ENCODE measurements around the gene NOL3.

The NOL3 gene

DNA sequence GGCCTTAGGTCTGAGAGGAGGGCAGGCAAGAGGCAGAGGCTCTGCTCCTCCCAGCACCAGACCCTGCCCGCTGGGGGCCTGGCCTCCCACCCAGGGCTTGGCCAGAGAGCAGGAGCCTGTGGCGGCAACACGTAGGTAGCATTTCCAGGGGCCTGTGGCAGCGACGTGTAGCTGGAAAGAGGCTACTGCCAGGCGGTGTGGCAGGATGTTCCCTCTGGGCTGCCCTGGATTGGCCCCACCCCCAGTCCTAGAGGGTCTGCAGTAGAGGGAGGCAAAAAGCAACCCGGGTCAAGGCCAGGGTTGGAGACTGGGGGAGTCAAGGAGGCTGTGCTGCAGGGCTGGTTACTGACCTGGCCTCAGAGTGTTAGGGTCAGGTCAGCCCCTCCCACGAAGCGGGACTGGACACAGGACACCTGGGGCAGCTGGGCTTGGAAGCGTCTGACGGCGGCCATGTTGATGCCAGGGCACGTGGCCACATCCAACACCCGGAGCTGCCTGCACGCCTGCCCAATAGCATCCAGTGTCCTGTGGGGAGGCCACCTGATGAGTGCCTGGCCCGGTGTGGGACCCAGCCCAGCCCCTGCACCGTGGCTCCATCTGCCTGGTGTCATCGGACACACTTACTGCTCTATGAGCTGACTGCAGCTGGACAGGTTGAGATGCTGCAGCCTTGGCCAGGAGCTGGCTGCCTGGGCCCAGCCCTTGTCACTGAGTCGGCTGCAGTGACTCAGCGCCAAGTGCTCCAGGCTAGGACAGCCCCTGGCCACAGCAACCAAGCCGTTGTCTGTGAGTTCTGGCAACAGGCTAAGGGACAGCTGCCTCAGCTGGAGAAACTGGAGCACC is 37.1 kb downstream of the NOL3 start:
- no peak for ATAC-seq

DNA sequence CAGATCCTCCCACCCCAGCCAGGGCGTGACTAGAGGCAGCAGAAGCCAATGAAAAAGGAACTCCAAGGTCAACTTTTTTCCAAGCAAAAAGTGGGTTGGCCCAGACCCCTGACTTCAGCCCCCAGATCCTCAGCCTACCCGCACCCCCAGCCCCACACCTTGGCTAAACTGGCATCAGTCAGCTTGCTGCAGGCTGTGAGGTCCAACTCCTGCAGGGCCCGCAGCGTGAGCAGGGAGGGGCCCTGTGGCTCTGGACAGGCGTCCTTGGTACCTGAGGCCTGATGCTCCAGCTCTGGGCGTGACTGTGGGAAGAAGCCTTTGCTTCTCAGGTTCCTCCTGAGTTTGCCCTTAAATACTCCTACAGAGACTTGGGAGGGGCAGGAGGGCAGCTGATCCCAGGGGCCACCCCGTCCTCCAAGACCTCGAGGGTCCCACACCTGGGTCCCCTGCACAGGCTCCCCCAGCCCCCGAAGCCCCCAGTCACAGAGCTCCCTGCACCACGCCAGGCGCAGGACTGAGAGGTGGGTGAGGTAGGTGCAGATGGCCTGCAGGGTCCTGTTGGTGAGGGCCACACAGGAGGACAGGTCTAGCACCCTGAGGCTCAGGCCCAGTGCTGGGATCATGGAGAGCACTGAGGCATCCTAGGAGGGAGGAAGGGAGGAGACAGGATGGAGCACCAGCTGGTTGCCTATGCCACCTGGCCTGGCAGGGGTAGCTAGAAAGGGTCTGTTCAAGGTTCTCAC is 38.0 kb downstream of the NOL3 start:
- no peak for ATAC-seq

DNA sequence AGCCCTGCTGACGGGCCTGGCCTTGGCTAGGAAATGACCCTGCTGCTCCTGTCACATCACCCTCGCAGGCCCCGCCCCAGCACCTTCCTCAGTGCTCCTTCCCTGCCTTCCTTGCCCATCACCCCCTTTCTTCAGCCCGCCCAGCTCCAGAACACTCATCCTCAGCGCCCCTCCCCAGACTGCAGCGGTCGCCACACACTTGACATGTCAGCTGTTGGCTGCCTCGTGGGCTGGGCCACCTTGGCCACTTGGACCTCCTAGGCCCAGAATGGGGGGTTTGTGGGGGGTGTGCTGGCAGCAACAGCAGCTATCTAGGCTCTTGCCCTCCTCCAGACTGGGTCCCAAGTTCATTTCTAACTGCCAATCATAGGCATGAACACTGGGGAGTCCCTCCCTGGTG is 39.2 kb downstream of the NOL3 start:
- no peak for ATAC-seq

DNA sequence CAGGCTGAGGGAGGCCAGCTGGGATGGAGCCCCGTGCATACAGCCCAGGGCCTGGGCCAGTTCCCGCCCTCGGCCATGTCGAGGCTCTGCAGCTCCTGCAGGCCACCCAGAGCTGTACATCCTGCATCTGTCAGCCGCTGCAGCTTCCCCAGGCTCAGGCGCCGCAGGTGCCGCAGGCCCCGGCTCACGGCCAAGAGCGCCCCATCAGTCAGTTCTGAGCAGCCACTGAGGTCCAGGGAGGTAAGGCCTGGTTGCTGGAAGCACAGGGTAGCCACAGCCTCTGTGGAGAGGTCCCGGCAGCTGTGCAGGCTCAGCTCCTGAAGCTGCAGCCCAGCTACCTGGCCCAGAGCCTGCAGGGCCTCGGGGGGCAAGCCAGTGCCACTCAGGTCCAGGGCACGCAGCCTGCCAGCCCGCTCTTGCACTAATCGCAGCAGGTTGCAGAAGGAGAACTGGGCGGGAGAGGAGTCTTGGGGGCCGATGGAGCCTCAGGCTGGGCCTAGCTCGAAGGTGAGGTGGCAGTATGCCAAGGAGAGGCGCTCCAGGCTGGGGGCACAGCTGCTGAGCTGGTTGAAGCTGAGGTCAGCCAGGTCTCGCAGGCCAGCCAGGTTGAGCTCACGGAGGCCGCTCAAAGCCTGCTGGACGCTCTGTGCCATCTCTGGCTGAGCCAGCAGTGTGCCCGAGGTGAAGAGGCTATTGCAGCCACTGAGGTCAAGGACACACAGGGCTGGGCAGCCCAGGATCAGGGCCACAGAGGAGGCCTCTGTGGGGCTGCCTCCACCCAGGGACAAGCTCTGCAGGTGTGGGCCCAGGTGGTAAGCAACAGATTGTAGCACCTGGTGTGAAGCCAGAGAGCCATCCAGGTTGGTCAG is 40.0 kb downstream of the NOL3 start:
- no peak for ATAC-seq

DNA sequence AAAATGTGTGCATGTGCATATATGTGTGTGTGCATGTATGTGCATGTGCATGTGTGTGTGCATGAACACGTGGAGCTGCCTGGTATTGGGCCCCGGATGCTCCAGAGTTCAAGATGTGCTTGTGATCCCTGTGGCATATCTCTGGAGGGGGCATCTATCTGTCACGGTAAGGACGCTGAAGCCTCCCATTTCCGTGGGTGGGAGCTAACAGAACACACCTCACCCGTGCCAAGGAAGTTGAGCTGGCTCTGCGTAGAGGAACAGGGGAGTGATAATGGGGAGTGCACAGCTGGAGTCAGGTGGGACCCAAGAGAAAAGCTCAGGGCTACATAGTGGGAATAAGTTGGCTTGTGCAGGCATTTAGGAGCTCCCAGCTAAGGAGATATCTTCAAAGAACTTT is 41.3 kb downstream of the NOL3 start:
- ATAC-seq = no peak

DNA sequence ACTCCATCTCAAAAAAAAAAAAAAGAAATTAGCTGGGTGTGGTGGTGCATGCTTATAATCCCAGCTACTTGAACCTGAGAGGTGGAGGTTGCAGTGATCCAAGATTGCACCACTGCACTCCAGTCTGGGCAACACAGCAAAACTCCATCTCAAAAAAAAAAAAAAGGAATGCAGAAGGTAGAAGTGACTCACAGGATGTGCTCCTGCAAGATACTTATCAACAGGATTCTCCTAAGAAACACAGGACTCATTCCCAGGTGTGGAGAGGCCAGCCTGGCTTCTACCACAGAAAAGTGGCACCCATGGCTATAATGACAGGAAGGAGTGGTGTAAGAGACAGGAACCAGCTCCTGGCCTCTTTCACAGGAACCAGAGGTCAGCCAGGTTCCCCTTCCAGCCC is 42.4 kb downstream of the NOL3 start:
- no peak for ATAC-seq

DNA sequence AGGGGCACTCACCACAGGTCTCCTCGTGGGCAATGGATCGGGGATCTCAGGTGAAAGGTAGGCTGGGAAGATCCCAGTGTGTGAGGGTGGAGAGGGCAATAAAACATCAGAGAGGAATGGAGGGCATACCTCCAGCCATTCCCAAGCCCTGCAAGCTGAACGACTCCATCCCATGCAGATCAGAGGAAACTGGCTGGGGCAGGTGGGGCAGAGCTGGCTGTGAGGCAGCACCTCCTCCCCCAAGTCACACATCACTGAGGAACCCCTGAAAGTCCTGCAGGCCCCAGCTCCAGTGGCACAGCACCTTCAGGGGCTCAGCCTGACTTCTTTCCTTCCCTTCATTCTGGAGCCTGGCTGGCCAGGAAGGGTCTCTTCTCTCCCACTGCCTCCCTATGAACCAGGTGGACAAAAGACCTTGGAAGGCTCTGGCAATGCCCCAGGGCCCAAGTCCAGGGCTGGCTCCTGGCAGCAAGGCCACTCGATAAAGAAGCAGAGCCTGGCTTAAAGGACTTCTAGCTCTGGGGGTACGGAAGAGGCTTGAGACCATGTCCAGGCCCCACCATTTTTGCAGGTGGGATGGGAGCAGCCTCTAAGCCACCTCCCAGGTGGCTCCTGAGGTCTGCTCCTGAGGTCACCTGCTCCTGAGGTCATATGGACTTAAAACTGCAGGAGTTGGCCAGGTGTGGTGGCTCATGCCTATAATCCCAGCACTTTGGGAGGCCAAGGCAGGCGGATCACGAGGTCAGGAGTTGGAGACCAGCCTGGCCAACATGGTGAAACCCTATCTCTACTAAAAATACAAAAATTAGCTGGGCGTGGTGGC is 43.1 kb downstream of the NOL3 start:
- ATAC-seq = no peak

DNA sequence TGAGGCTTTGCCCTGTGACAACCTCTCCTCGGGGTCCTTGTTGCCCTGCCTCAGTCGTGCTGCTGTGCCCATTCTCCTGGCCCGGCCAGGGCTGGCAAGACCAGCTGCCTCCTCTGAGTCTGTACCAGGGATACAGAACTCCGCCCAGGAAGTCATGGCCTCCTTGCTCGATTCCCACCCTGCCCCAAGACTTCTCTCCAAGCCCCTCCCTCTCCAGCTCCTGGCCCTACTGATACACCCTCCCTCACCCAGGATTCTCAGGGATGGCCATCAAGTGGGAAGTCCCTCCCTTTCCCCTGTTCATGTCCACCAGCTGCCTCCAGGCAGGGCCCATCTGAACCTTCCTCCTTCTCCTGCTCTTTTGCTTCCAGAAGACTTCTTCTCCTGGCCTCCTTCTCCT is 45.4 kb downstream of the NOL3 start:
- ATAC-seq = no peak

DNA sequence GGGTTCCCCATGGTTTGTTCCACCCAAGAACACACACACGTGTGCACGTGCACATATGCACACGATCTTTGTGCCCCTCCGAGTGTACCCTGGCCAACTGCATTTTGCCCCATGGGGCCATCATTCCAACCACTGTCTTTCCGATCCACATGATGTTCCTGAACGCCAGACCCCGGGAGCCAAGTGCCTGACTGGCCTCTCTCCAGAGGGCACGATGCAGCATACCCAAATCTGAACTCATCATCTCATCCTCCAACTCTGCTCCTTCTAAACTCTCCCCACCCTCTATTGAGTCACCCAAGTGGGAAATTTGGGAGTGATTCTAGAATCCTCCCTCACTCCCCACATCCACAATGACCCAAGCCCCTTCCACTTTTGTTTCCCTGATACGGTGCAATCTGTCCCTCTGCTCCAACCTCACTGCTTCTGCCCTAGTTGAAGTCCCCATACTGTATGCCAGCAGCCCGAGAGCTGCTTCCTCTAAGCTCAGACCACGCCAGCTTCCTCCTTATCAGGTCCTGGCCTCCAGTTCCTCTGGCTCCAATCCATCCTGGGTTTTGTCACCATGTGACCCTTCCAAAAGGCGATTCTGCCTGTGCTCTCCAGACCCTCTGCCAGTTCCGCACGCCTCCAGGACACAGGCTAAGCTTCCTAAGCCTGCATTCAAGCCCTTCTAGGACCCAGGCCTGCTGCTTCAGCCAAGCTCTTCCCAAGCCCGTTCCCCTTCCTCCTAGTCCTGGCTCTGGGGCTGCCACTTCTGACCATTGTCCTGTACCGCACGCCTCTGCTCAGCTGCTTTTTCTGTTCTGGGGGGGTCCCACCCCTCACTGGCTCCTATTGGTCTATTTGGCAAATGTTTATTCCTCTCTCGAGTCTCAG is 46.5 kb downstream of the NOL3 start:
- ATAC-seq = no peak

DNA sequence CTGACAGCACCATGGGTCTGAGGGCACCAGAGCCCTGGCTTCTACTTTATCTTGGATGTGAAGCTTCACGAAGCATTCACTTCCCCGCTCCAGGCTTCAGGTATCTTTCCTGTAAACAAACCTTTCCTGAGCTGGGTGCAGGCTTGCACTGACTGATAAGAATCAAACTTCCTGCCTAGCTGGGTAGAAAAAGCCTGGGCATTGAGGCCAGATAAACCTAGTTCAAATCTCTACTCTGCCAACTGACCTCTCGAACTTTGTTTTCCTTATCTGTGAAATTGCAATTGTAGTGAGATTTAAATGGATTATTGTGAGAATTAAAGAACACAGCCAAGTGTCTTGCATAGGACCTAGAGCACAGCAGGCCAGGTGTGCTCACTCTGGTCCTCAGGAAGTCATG is 53.7 kb downstream of the NOL3 start:
- no peak for ATAC-seq

Measured in activated CD4-positive, CD25-positive, alpha-beta regulatory T cell treated with anti-CD3 and anti-CD28 coated beads, Interleukin-2, amount 50 U/mL, for 24 hours (primary cell).